Liver (tissue), 9 donors: ENCODE data around the gene STAT5A. TPM values are rescaled to one million over a fixed set of nuclear protein-coding genes. Genes with fewer than 3 reads are reported as not detected.

ENCODE experiments used
- DNase-seq: peaks from one replicate; pipeline ENCODE4 v3.0.0-alpha.2; 2017; ENCODE audit warnings: low spot score
- H3K27ac ChIP-seq, 2 donors: one replicate each; pipeline ENCODE4 v1.7.0; 2013; ENCODE audit warnings: inconsistent platforms in 2 of 2, low read length in 2 of 2, control low read depth in 1 of 2, low read depth in 1 of 2, mild to moderate bottlenecking in 1 of 2
- H3K27me3 ChIP-seq, 4 donors: one replicate each; pipeline versions ENCODE4 v1.6.1 to v1.7.0; 2013; ENCODE audit warnings: low read length in 3 of 4, inconsistent platforms in 1 of 4, mild to moderate bottlenecking in 1 of 4, moderate library complexity in 1 of 4; ENCODE audit not compliant: control insufficient read depth in 4 of 4, insufficient read depth in 4 of 4
- H3K36me3 ChIP-seq, 4 donors: one replicate each; pipeline versions ENCODE4 v1.6.1 to v1.7.0; 2013; ENCODE audit warnings: low read length in 3 of 4, mild to moderate bottlenecking in 3 of 4, low read depth in 1 of 4, moderate library complexity in 1 of 4; ENCODE audit not compliant: control insufficient read depth in 4 of 4, insufficient read depth in 3 of 4
- H3K4me1 ChIP-seq, 4 donors: one replicate each; pipeline versions ENCODE4 v1.6.1 to v1.7.0; 2013; ENCODE audit warnings: low read length in 3 of 4, mild to moderate bottlenecking in 3 of 4, moderate library complexity in 1 of 4; ENCODE audit not compliant: control insufficient read depth in 4 of 4, insufficient read depth in 4 of 4
- H3K4me3 ChIP-seq, 3 donors: one replicate each; pipeline versions ENCODE4 v1.6.1 to v1.7.0; 2013; ENCODE audit warnings: low read length in 3 of 3, control low read depth in 1 of 3, low read depth in 1 of 3, mild to moderate bottlenecking in 1 of 3
- H3K9ac ChIP-seq, 2 donors: one replicate each; pipeline ENCODE4 v1.7.0; 2013; ENCODE audit warnings: low read length in 2 of 2, mild to moderate bottlenecking in 2 of 2, moderate library complexity in 2 of 2, control low read depth in 1 of 2, low read depth in 1 of 2
- H3K9me3 ChIP-seq, 4 donors: one replicate each; pipeline versions ENCODE4 v1.6.1 to v1.7.0; 2013; ENCODE audit warnings: low read length in 3 of 4; ENCODE audit not compliant: control insufficient read depth in 4 of 4
- EGR1 ChIP-seq, 2 donors: IDR thresholded peaks; 2 replicates each; pipeline ENCODE4 v1.6.1; 2016 to 2018; ENCODE audit warnings: antibody characterized with exemption in 2 of 2, low read depth in 2 of 2
- FOXA1 ChIP-seq: IDR thresholded peaks from 2 replicates; pipeline ENCODE4 v1.6.1; 2016; ENCODE audit warnings: antibody characterized with exemption
- FOXA2 ChIP-seq: IDR thresholded peaks from 2 replicates; pipeline ENCODE4 v1.6.1; 2016; ENCODE audit warnings: antibody characterized with exemption
- GABPA ChIP-seq, 2 donors: IDR thresholded peaks in 1 of 2; conservative IDR thresholded peaks in 1 of 2; 2 replicates each; pipeline ENCODE4 v1.6.1; 2016; ENCODE audit warnings: antibody characterized with exemption in 2 of 2, mild to moderate bottlenecking in 1 of 2, moderate library complexity in 1 of 2
- HNF4A ChIP-seq, 2 donors: conservative IDR thresholded peaks; 2 replicates each; pipeline ENCODE4 v1.6.1; 2016; ENCODE audit warnings: antibody characterized with exemption in 2 of 2, mild to moderate bottlenecking in 2 of 2
- HNF4G ChIP-seq: IDR thresholded peaks from 2 replicates; pipeline ENCODE4 v1.6.1; 2016; ENCODE audit warnings: antibody characterized with exemption
- JUND ChIP-seq, 2 donors: IDR thresholded peaks; 2 replicates each; pipeline ENCODE4 v1.6.1; 2016; ENCODE audit warnings: antibody characterized with exemption in 2 of 2
- NR2F2 ChIP-seq: IDR thresholded peaks from 2 replicates; pipeline ENCODE4 v1.6.1; 2016; ENCODE audit warnings: antibody characterized with exemption
- RAD21 ChIP-seq, 2 donors: IDR thresholded peaks; 2 replicates each; pipeline ENCODE4 v1.6.1; 2016; ENCODE audit warnings: antibody characterized with exemption in 2 of 2, mild to moderate bottlenecking in 2 of 2
- RXRA ChIP-seq, 2 donors: IDR thresholded peaks; 2 replicates each; pipeline ENCODE4 v1.6.1; 2017 to 2018; ENCODE audit warnings: antibody characterized with exemption in 2 of 2, mild to moderate bottlenecking in 1 of 2
- SP1 ChIP-seq: IDR thresholded peaks from 2 replicates; pipeline ENCODE4 v1.6.1; 2018; ENCODE audit warnings: antibody characterized with exemption, mild to moderate bottlenecking
- TAF1 ChIP-seq: conservative IDR thresholded peaks from 2 replicates; pipeline ENCODE4 v1.6.1; 2016; ENCODE audit warnings: antibody characterized with exemption, mild to moderate bottlenecking
- YY1 ChIP-seq: IDR thresholded peaks from 2 replicates; pipeline ENCODE4 v1.6.1; 2016; ENCODE audit warnings: antibody characterized with exemption, mild to moderate bottlenecking
- WGBS: extraction: QIAGEN DNeasy Blood & Tissue Kit; methylation state at CpG from one replicate; pipeline ENCODE4 v1.1.7; 2013; 5-methylcytosine and 5-hydroxymethylcytosine counted together
- polyA plus RNA-seq, 2 donors: library from polyadenylated mRNA; stranded (reverse) in 1 of 2; unstranded in 1 of 2; fragments of 200-250 nt in 1 of 2; fragments of >200 nt in 1 of 2; fragmentation: Nextera tagmentation in 1 of 2; extraction: Ambion mirVana in 1 of 2; gene quantifications; one replicate each; pipeline versions ENCODE4 v1.2.1 to v1.2.3, GENCODE V29; 2013 to 2015
- total RNA-seq, 2 donors: library from RNA; depleted of rRNA; stranded (reverse); fragments of >200 nt; gene quantifications; one replicate each; pipeline ENCODE4 v1.2.3, GENCODE V29; 2014
- TF ChIP-seq, protein P1 (sequence below): IDR thresholded peaks from 2 replicates; pipeline ENCODE4 v1.6.1; 2016; ENCODE audit warnings: antibody characterized with exemption, mild to moderate bottlenecking
- TF ChIP-seq, protein P2 (sequence below): fragments of 150-350 bp; IDR thresholded peaks from 2 replicates; pipeline ENCODE4 v1.5.1; 2017; ENCODE audit warnings: improper control_type of control experiment, low read depth, low read length; ENCODE audit not compliant: missing input control
- TF ChIP-seq, protein P3 (sequence below): IDR thresholded peaks from 2 replicates; pipeline ENCODE4 v1.6.1; 2016; ENCODE audit warnings: antibody characterized with exemption
- TF ChIP-seq, protein P4 (sequence below): IDR thresholded peaks from 2 replicates; pipeline ENCODE4 v1.6.1; 2016; ENCODE audit warnings: antibody characterized with exemption
- TF ChIP-seq, protein P5 (sequence below): IDR thresholded peaks from 2 replicates; pipeline ENCODE4 v1.6.1; 2016; ENCODE audit warnings: antibody characterized with exemption
- donor health status: healthy.
- donor health status: healthy.
- donor health status: healthy.
- donor health status: healthy.
- donor health status: healthy.

The STAT5A gene
- total and polyA plus RNA-seq, 4 donors = 1.7 to 37.7 (median 8.9) TPM

DNA sequence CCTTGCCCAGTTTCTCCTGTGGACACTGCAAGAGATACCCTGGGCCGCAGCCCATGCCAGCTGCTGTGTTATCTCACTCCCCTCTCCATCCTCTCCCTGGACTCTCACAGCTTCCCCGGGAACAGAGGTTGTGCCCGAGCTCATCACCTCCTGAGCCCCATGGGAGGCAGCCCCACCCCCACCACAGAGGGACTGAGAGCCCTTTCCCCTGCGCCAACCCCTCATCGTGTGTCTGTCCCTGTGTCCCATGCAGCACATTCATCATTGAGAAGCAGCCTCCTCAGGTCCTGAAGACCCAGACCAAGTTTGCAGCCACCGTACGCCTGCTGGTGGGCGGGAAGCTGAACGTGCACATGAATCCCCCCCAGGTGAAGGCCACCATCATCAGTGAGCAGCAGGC, 12.7 kb downstream of the STAT5A start:
- no peak overlapping the region for H3K27ac ChIP-seq
- WGBS = 94% methylated on average over 9 of the region's 9 CpGs

DNA sequence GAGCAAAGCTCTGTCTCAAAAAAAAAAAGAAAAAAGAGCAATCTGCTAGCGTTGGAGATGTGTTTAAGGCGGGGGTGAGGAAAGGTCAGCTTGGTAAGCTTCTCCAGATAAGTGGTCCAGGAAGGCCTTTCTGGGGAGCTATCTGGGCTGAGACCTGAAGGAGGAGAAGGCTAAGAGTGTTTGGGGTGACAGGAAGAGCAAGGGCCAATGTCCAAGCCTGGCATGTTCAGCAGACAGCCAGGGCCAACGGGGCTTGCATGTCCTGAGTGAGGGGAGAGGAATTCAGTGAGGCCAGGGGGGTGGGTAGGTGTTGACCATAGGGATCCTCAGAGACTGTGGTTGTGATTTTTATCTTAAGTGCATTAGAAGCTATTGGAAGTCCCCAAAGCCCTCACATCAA, 15.4 kb downstream of the STAT5A start:
- H3K4me3 ChIP-seq = no peak overlapping the region
- no peaks in the 10 kb centered on the region for H3K27me3 ChIP-seq
- 93% methylated on average over 3 of the region's 3 CpGs for WGBS
- no peak for DNase-seq
- no peaks in the 10 kb centered on the region for H3K4me1 ChIP-seq
- H3K36me3 ChIP-seq = peaks cover 4 to 25% (median 8%) of the 10 kb centered on the region in 4 donors
- H3K27ac ChIP-seq = no peak overlapping the region
- no peaks in the 10 kb centered on the region for H3K9me3 ChIP-seq
- no peak overlapping the region for H3K9ac ChIP-seq
- TF ChIP-seq HNF4G (no peak), GABPA (IDR thresholded peaks at IDR 0.05 in 1 of 2, conservative IDR thresholded peaks at IDR 0.05 in 1 of 2) (no peak), RXRA (IDR thresholded peaks at IDR 0.05) (no peak), HNF4A (conservative IDR thresholded peaks at IDR 0.05) (no peak), EGR1 (IDR thresholded peaks at IDR 0.05; ENCODE audit: low read depth in 2 of 2) (no peak), JUND (IDR thresholded peaks at IDR 0.05) (no peak), RAD21 (IDR thresholded peaks at IDR 0.05) (no peak), TAF1 (no peak), SP1 (no peak), FOXA1 (no peak), YY1 (no peak), NR2F2 (no peak), FOXA2 (no peak)
- TF ChIP-seq, protein P1, sequence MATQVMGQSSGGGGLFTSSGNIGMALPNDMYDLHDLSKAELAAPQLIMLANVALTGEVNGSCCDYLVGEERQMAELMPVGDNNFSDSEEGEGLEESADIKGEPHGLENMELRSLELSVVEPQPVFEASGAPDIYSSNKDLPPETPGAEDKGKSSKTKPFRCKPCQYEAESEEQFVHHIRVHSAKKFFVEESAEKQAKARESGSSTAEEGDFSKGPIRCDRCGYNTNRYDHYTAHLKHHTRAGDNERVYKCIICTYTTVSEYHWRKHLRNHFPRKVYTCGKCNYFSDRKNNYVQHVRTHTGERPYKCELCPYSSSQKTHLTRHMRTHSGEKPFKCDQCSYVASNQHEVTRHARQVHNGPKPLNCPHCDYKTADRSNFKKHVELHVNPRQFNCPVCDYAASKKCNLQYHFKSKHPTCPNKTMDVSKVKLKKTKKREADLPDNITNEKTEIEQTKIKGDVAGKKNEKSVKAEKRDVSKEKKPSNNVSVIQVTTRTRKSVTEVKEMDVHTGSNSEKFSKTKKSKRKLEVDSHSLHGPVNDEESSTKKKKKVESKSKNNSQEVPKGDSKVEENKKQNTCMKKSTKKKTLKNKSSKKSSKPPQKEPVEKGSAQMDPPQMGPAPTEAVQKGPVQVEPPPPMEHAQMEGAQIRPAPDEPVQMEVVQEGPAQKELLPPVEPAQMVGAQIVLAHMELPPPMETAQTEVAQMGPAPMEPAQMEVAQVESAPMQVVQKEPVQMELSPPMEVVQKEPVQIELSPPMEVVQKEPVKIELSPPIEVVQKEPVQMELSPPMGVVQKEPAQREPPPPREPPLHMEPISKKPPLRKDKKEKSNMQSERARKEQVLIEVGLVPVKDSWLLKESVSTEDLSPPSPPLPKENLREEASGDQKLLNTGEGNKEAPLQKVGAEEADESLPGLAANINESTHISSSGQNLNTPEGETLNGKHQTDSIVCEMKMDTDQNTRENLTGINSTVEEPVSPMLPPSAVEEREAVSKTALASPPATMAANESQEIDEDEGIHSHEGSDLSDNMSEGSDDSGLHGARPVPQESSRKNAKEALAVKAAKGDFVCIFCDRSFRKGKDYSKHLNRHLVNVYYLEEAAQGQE = no peak
- TF ChIP-seq, protein P2, sequence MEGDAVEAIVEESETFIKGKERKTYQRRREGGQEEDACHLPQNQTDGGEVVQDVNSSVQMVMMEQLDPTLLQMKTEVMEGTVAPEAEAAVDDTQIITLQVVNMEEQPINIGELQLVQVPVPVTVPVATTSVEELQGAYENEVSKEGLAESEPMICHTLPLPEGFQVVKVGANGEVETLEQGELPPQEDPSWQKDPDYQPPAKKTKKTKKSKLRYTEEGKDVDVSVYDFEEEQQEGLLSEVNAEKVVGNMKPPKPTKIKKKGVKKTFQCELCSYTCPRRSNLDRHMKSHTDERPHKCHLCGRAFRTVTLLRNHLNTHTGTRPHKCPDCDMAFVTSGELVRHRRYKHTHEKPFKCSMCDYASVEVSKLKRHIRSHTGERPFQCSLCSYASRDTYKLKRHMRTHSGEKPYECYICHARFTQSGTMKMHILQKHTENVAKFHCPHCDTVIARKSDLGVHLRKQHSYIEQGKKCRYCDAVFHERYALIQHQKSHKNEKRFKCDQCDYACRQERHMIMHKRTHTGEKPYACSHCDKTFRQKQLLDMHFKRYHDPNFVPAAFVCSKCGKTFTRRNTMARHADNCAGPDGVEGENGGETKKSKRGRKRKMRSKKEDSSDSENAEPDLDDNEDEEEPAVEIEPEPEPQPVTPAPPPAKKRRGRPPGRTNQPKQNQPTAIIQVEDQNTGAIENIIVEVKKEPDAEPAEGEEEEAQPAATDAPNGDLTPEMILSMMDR = no peak
- TF ChIP-seq, protein P3, sequence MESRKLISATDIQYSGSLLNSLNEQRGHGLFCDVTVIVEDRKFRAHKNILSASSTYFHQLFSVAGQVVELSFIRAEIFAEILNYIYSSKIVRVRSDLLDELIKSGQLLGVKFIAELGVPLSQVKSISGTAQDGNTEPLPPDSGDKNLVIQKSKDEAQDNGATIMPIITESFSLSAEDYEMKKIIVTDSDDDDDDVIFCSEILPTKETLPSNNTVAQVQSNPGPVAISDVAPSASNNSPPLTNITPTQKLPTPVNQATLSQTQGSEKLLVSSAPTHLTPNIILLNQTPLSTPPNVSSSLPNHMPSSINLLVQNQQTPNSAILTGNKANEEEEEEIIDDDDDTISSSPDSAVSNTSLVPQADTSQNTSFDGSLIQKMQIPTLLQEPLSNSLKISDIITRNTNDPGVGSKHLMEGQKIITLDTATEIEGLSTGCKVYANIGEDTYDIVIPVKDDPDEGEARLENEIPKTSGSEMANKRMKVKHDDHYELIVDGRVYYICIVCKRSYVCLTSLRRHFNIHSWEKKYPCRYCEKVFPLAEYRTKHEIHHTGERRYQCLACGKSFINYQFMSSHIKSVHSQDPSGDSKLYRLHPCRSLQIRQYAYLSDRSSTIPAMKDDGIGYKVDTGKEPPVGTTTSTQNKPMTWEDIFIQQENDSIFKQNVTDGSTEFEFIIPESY = no peak
- TF ChIP-seq, protein P4, sequence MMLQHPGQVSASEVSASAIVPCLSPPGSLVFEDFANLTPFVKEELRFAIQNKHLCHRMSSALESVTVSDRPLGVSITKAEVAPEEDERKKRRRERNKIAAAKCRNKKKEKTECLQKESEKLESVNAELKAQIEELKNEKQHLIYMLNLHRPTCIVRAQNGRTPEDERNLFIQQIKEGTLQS = no peak
- TF ChIP-seq, protein P5, sequence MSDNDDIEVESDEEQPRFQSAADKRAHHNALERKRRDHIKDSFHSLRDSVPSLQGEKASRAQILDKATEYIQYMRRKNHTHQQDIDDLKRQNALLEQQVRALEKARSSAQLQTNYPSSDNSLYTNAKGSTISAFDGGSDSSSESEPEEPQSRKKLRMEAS = no peak

More for the DNA sequence above, 12.7 kb downstream of the STAT5A start:
- TF ChIP-seq, protein P4 = no peak
- no peak for TF ChIP-seq GABPA (IDR thresholded peaks at IDR 0.05 in 1 of 2, conservative IDR thresholded peaks at IDR 0.05 in 1 of 2)
- no peak for TF ChIP-seq YY1
- TF ChIP-seq, protein P1 = no peak
- TF ChIP-seq HNF4G = no peak
- TF ChIP-seq RAD21 (IDR thresholded peaks at IDR 0.05) = no peak
- TF ChIP-seq FOXA2 = no peak
- no peak for TF ChIP-seq HNF4A (conservative IDR thresholded peaks at IDR 0.05)
- no peak overlapping the region for H3K4me3 ChIP-seq
- peaks cover 1 to 30% (median 7%) of the 10 kb centered on the region in 4 donors for H3K36me3 ChIP-seq
- no peak for DNase-seq
- H3K9me3 ChIP-seq = no peaks in the 10 kb centered on the region
- no peak overlapping the region for H3K9ac ChIP-seq
- no peaks in the 10 kb centered on the region for H3K4me1 ChIP-seq
- no peaks in the 10 kb centered on the region for H3K27me3 ChIP-seq
